Measurements from ENCODE around the gene NTRK2. TPM values are rescaled to one million over a fixed set of nuclear protein-coding genes. Genes with fewer than 3 reads are reported as not detected.

The NTRK2 gene
- total and polyA plus RNA-seq, 10 of the 15 experiments (the other 5 are each of a cell fraction or from before 2014, with no cell fraction given) = 0.42 to 4.6 (median 0.65) TPM

DNA sequence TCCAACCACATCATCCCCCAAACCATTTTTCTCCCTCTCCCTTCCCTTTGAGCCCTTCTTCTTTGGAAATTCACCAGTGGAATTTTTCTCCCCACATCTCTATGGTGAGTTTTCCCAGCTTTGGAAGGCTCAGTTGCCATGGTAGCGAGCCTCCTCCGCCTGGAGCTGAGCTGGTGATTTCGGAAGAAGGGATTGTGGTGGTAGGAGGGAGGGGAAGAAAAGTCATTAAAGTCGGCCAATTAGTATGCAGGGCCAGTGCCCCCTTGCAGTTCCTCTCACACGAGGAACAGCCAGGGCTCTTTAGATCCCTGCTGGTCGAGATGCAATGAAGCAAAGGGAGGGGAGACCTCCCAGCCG lies 322.0 kb downstream of the NTRK2 start:
- in situ Hi-C loops (cut with MboI) (no loop called here), intact Hi-C loops (cut with micrococcal nuclease; ENCODE audit: unreplicated experiment) (no loop called here)
- ChIA-PET POLR2A (no interaction called here), CTCF (no interaction called here), SMC1A (ENCODE audit: uncharacterized antibody, unreplicated experiment) (interaction anchor here (1.0 kb wide), 1 partner anchor 153 kb away, joined by 3 read pairs; no protein-coding TSS in a partner anchor), RAD21 (ENCODE audit: unreplicated experiment) (no interaction called here)
- ATAC-seq = no peak
- Histone ChIP-seq H2AFZ (ENCODE audit: control insufficient read depth, low read depth, low read length) (no peak overlapping the region), H3K4me2 (ENCODE audit: control insufficient read depth, insufficient read depth) (no peak overlapping the region), H3K4me3 (no peak overlapping the region), H3K27me3 (replicated peaks in 1 of 2; ENCODE audit: control insufficient read depth in 2 of 2, insufficient read depth in 2 of 2, low read length in 1 of 2) (no peaks in the 10 kb centered on the region; a peak in 2 of 4 replicates), H4K20me1 (ENCODE audit: control insufficient read depth, insufficient read depth) (no peaks in the 10 kb centered on the region; the same call in 1 of the 2 replicates), H3K9ac (ENCODE audit: control insufficient read depth, insufficient read depth, low read length) (no peak overlapping the region), H3K9me3 (replicated peaks; ENCODE audit: control insufficient read depth, insufficient read depth, low read length) (no peaks in the 10 kb centered on the region), H3K79me2 (ENCODE audit: control insufficient read depth, insufficient read depth, low read length) (no peaks in the 10 kb centered on the region), H3K4me1 (ENCODE audit: control insufficient read depth, insufficient read depth, low read length) (no peaks in the 10 kb centered on the region), H3K36me3 (ENCODE audit: control insufficient read depth in 2 of 2, insufficient read depth in 2 of 2, low read length in 1 of 2) (no peaks in the 10 kb centered on the region), H3K27ac (ENCODE audit: control insufficient read depth, insufficient read depth) (no peak overlapping the region)
- BruUV-seq (replicated peaks) = no TSS peak
- no peak for FAIRE-seq
- WGBS (ENCODE audit: insufficient coverage, insufficient replicate concordance, low lambda C conversion rate, missing lambda C conversion rate) = 19% methylated on average over 6 of the region's 7 CpGs
- DNase-seq (ENCODE audit: low read depth, low spot score) = no peak
- TF ChIP-seq ZNF622 (IDR thresholded peaks at IDR 0.05) (no peak), RAD51 (IDR thresholded peaks at IDR 0.05) (no peak), NR2C2 (IDR thresholded peaks at IDR 0.05; ENCODE audit: borderline replicate concordance, control insufficient read depth, insufficient read length, low read depth) (no peak), BCL3 (IDR thresholded peaks at IDR 0.05; ENCODE audit: borderline replicate concordance, insufficient read depth, low read depth, low read length, poor library complexity, severe bottlenecking) (no peak), CUX1 (IDR thresholded peaks at IDR 0.05; ENCODE audit: insufficient replicate concordance, low read depth, low read length) (no peak), MTA2 (IDR thresholded peaks at IDR 0.05; ENCODE audit: low read depth) (no peak), JUNB (IDR thresholded peaks at IDR 0.05) (no peak), FOS (IDR thresholded peaks at IDR 0.05; ENCODE audit: borderline replicate concordance, extremely low read depth, insufficient read length) (no peak), NFYB (IDR thresholded peaks at IDR 0.05; ENCODE audit: insufficient read depth, low read depth, low read length) (no peak), RB1 (IDR thresholded peaks at IDR 0.05; ENCODE audit: borderline replicate concordance) (no peak), CBX5 (IDR thresholded peaks at IDR 0.05; ENCODE audit: low read depth) (no peak), MTA3 (IDR thresholded peaks at IDR 0.05; ENCODE audit: borderline replicate concordance, low read length) (no peak), FOXK2 (IDR thresholded peaks at IDR 0.05) (no peak), RFX5 (IDR thresholded peaks at IDR 0.05; ENCODE audit: low read depth, low read length) (no peak)
- TF ChIP-seq, protein P1, sequence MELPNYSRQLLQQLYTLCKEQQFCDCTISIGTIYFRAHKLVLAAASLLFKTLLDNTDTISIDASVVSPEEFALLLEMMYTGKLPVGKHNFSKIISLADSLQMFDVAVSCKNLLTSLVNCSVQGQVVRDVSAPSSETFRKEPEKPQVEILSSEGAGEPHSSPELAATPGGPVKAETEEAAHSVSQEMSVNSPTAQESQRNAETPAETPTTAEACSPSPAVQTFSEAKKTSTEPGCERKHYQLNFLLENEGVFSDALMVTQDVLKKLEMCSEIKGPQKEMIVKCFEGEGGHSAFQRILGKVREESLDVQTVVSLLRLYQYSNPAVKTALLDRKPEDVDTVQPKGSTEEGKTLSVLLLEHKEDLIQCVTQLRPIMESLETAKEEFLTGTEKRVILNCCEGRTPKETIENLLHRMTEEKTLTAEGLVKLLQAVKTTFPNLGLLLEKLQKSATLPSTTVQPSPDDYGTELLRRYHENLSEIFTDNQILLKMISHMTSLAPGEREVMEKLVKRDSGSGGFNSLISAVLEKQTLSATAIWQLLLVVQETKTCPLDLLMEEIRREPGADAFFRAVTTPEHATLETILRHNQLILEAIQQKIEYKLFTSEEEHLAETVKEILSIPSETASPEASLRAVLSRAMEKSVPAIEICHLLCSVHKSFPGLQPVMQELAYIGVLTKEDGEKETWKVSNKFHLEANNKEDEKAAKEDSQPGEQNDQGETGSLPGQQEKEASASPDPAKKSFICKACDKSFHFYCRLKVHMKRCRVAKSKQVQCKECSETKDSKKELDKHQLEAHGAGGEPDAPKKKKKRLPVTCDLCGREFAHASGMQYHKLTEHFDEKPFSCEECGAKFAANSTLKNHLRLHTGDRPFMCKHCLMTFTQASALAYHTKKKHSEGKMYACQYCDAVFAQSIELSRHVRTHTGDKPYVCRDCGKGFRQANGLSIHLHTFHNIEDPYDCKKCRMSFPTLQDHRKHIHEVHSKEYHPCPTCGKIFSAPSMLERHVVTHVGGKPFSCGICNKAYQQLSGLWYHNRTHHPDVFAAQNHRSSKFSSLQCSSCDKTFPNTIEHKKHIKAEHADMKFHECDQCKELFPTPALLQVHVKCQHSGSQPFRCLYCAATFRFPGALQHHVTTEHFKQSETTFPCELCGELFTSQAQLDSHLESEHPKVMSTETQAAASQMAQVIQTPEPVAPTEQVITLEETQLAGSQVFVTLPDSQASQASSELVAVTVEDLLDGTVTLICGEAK (IDR thresholded peaks at IDR 0.05; ENCODE audit: borderline replicate concordance) = no peak
